H9 (cell line): ENCODE data around the gene MAPK13. TPM values are rescaled to one million over a fixed set of nuclear protein-coding genes. Genes with fewer than 3 reads are reported as not detected.

Experiments
- DNase-seq: peaks from one replicate; pipeline ENCODE4 v3.0.0-alpha.2; 2017
- H2AFZ ChIP-seq: one replicate; pipeline ENCODE4 v1.6.1; 2013; ENCODE audit warnings: mild to moderate bottlenecking, low read length, control low read depth, moderate library complexity
- H2AK5ac ChIP-seq: 2 replicates; pipeline ENCODE4 v1.6.1; 2013; ENCODE audit warnings: low read length, control low read depth, mixed read lengths; ENCODE audit not compliant: insufficient read length
- H2BK120ac ChIP-seq: one replicate; pipeline ENCODE4 v1.6.1; 2013; ENCODE audit warnings: low read depth, mild to moderate bottlenecking, low read length, control low read depth, inconsistent platforms; ENCODE audit not compliant: poor library complexity, severe bottlenecking
- H2BK12ac ChIP-seq: 2 replicates; pipeline ENCODE4 v1.6.1; 2013; ENCODE audit warnings: low read length, control low read depth, mixed read lengths, low read depth; ENCODE audit not compliant: insufficient read length
- H2BK15ac ChIP-seq: 2 replicates; pipeline ENCODE4 v1.6.1; 2013; ENCODE audit warnings: low read depth, low read length, control low read depth
- H2BK20ac ChIP-seq: one replicate; pipeline ENCODE4 v1.6.1; 2013; ENCODE audit warnings: low read depth, mild to moderate bottlenecking, low read length, control low read depth, inconsistent platforms; ENCODE audit not compliant: poor library complexity, severe bottlenecking
- H2BK5ac ChIP-seq: 2 replicates; pipeline ENCODE4 v1.6.1; 2013; ENCODE audit warnings: low read length, control low read depth, mixed read lengths; ENCODE audit not compliant: insufficient read length
- H3K14ac ChIP-seq: 2 replicates; pipeline ENCODE4 v1.6.1; 2013; ENCODE audit warnings: low read length, control low read depth; ENCODE audit not compliant: insufficient read depth
- H3K18ac ChIP-seq: 2 replicates; pipeline ENCODE4 v1.6.1; 2013; ENCODE audit warnings: low read depth, mild to moderate bottlenecking, mixed read lengths, low read length, control low read depth; ENCODE audit not compliant: insufficient read length
- H3K23ac ChIP-seq: 2 replicates; pipeline ENCODE4 v1.6.1; 2013; ENCODE audit warnings: low read length, control low read depth, mixed read lengths, low read depth; ENCODE audit not compliant: insufficient read length
- H3K23me2 ChIP-seq: 2 replicates; pipeline ENCODE4 v1.6.1; 2013; ENCODE audit warnings: low read depth, mild to moderate bottlenecking, mixed read lengths, low read length, control low read depth; ENCODE audit not compliant: insufficient read length, poor library complexity, severe bottlenecking
- H3K27ac ChIP-seq: 2 replicates; pipeline ENCODE4 v1.5.1; 2013; ENCODE audit warnings: low read length, control low read depth, mixed read lengths, low read depth; ENCODE audit not compliant: insufficient read length
- H3K27me3 ChIP-seq: 2 replicates; pipeline ENCODE4 v1.6.1; 2013; ENCODE audit warnings: low read length, control low read depth, inconsistent platforms; ENCODE audit not compliant: insufficient read depth
- H3K4ac ChIP-seq: 2 replicates; pipeline ENCODE4 v1.6.1; 2013; ENCODE audit warnings: low read depth, mild to moderate bottlenecking, control low read depth, inconsistent platforms, low read length, moderate library complexity
- H3K4me1 ChIP-seq: 2 replicates; pipeline ENCODE4 v1.6.1; 2013; ENCODE audit warnings: low read length, control low read depth, inconsistent platforms; ENCODE audit not compliant: insufficient read depth
- H3K4me2 ChIP-seq: 2 replicates; pipeline ENCODE4 v1.6.1; 2013; ENCODE audit warnings: low read length, control low read depth, mixed read lengths; ENCODE audit not compliant: insufficient read length, insufficient read depth
- H3K56ac ChIP-seq: 2 replicates; pipeline ENCODE4 v1.6.1; 2013; ENCODE audit warnings: low read depth, mild to moderate bottlenecking, mixed read lengths, low read length, control low read depth; ENCODE audit not compliant: insufficient read length
- H3K79me1 ChIP-seq: 2 replicates; pipeline ENCODE4 v1.6.1; 2013; ENCODE audit warnings: low read depth, mild to moderate bottlenecking, moderate library complexity, low read length, control low read depth, inconsistent platforms; ENCODE audit not compliant: insufficient read depth, poor library complexity, severe bottlenecking
- H3K79me2 ChIP-seq: 2 replicates; pipeline ENCODE4 v1.6.1; 2013; ENCODE audit warnings: low read length, control low read depth, inconsistent platforms; ENCODE audit not compliant: insufficient read depth
- H3K9ac ChIP-seq: 2 replicates; pipeline ENCODE4 v1.6.1; 2013; ENCODE audit warnings: low read length, control low read depth, mixed read lengths; ENCODE audit not compliant: insufficient read length; ENCODE audit errors: extremely low read depth
- H3K9me3 ChIP-seq: one replicate; pipeline ENCODE4 v1.6.1; 2013; ENCODE audit warnings: low read depth, low read length, inconsistent platforms; ENCODE audit not compliant: control insufficient read depth
- H3T11ph ChIP-seq: one replicate; pipeline ENCODE4 v1.6.1; 2013; ENCODE audit warnings: mild to moderate bottlenecking, low read length, control low read depth, inconsistent platforms
- H4K20me1 ChIP-seq: one replicate; pipeline ENCODE4 v1.6.1; 2013; ENCODE audit not compliant: control insufficient read depth, insufficient read length, insufficient read depth
- H4K5ac ChIP-seq: 2 replicates; pipeline ENCODE4 v1.6.1; 2013; ENCODE audit warnings: low read depth, mild to moderate bottlenecking, mixed read lengths, low read length, control low read depth; ENCODE audit not compliant: insufficient read length
- H4K8ac ChIP-seq: replicated peaks from 2 replicates; pipeline ENCODE4 v1.6.1; 2013; ENCODE audit warnings: low read length, control low read depth, mixed read lengths, low read depth; ENCODE audit not compliant: insufficient read length
- H4K91ac ChIP-seq: 2 replicates; pipeline ENCODE4 v1.6.1; 2013; ENCODE audit warnings: low read depth, mild to moderate bottlenecking, moderate library complexity, mixed read lengths, low read length, control low read depth; ENCODE audit not compliant: insufficient read length
- H3K27ac Mint-ChIP-seq, 3 experiments: 2 replicates in 2 of 3; 3 replicates in 1 of 3; pipeline ENCODE4 v1.8.0; 2020 to 2021; ENCODE audit warnings: mixed read lengths in 3 of 3, mild to moderate bottlenecking in 1 of 3, moderate library complexity in 1 of 3
- H3K27me3 Mint-ChIP-seq: 2 replicates; pipeline ENCODE4 v1.8.0; 2021; ENCODE audit warnings: low read depth, mild to moderate bottlenecking, moderate library complexity, mixed read lengths
- H3K36me3 Mint-ChIP-seq, 3 experiments: 2 replicates in 2 of 3; 3 replicates in 1 of 3; pipeline ENCODE4 v1.8.0; 2020 to 2021; ENCODE audit warnings: low read depth in 3 of 3, mixed read lengths in 3 of 3; ENCODE audit not compliant: insufficient read depth in 1 of 3
- H3K4me1 Mint-ChIP-seq, 2 experiments: 2 replicates each; pipeline ENCODE4 v1.8.0; 2020; ENCODE audit warnings: mixed read lengths in 2 of 2
- H3K4me3 Mint-ChIP-seq, 2 experiments: 2 replicates in 1 of 2; 3 replicates in 1 of 2; pipeline ENCODE4 v1.8.0; 2020 to 2021; ENCODE audit warnings: mild to moderate bottlenecking in 2 of 2, mixed read lengths in 2 of 2, moderate library complexity in 1 of 2
- H3K9me3 Mint-ChIP-seq, 2 experiments: 2 replicates in 1 of 2; 3 replicates in 1 of 2; pipeline ENCODE4 v1.8.0; 2020; ENCODE audit warnings: mild to moderate bottlenecking in 2 of 2, mixed read lengths in 2 of 2, moderate library complexity in 1 of 2
- CTCF ChIP-seq: fragments of 200-600 bp; sonication (generic); conservative IDR thresholded peaks from 3 replicates; pipeline ENCODE4 v1.8.0; 2021; ENCODE audit warnings: antibody characterized with exemption, mild to moderate bottlenecking
- WGBS: extraction: QIAGEN DNeasy Blood & Tissue Kit; methylation state at CpG from one replicate; pipeline ENCODE4 v1.1.7; 2013; ENCODE audit warnings: missing lambda C conversion rate, low lambda C conversion rate, mixed read lengths; ENCODE audit not compliant: insufficient read length; ENCODE audit errors: extremely low coverage; 5-methylcytosine and 5-hydroxymethylcytosine counted together
- total RNA-seq: library from RNA; stranded (reverse); gene quantifications from 2 replicates; pipeline ENCODE4 v1.2.1, GENCODE V29; 2021

Gene MAPK13
- total RNA-seq, 1 experiment from 2014 or later, result 18.9 TPM

GRCh38 chr6:36125575-36125974 is 4.7 kb upstream of the MAPK13 start:
- Histone ChIP-seq H2BK15ac (no peak overlapping the region), H3K23ac (no peak overlapping the region), H3K27me3 (no peaks in the 10 kb centered on the region), H3K9me3 (no peaks in the 10 kb centered on the region), H3K27ac (no peak overlapping the region), H2BK120ac (no peak overlapping the region), H3K9ac (no peak overlapping the region), H4K8ac (no peak overlapping the region), H4K5ac (no peak overlapping the region), H3K4me2 (no peak overlapping the region), H3K79me2 (no peaks in the 10 kb centered on the region), H2BK5ac (no peak overlapping the region), H3K14ac (no peak overlapping the region), H3K4me1 (peaks cover 1% of the 10 kb centered on the region), H2AFZ (no peak overlapping the region), H3K79me1 (no peaks in the 10 kb centered on the region), H3K23me2 (no peaks in the 10 kb centered on the region), H3K4ac (no peak overlapping the region), H4K91ac (no peak overlapping the region), H4K20me1 (no peaks in the 10 kb centered on the region), H3K56ac (no peak overlapping the region), H3K18ac (no peak overlapping the region), H3T11ph (no peak overlapping the region), H2AK5ac (no peak overlapping the region), H2BK12ac (no peak overlapping the region), H2BK20ac (no peak overlapping the region)
- Mint-ChIP-seq H3K4me3 (no peak overlapping the region), H3K27ac (no peak overlapping the region), H3K36me3 (no peaks in the 10 kb centered on the region; a peak in 1 of 7 replicates), H3K9me3 (peaks cover 0 to 2% of the 10 kb centered on the region in 2 experiments; a peak in 1 of 5 replicates), H3K27me3 (peaks cover 13% of the 10 kb centered on the region), H3K4me1 (peaks cover 17 to 21% of the 10 kb centered on the region in 2 experiments)
- TF ChIP-seq CTCF, result no peak
- no CpG with 5 or more reads among the region's 8 CpGs for WGBS
- no peak for DNase-seq
